IPS-18a (cell line): Measurements from ENCODE around the gene ACSS2.

ENCODE experiments used
- H3K27ac ChIP-seq: one replicate; pipeline ENCODE4 v1.5.1; 2013; ENCODE audit warnings: low read length
- H3K27me3 ChIP-seq: one replicate; pipeline ENCODE4 v1.6.1; 2013; ENCODE audit warnings: mild to moderate bottlenecking, low read length; ENCODE audit not compliant: control insufficient read depth, insufficient read depth
- H3K36me3 ChIP-seq: one replicate; pipeline ENCODE4 v1.6.1; 2013; ENCODE audit warnings: low read depth, low read length; ENCODE audit not compliant: control insufficient read depth
- H3K4me1 ChIP-seq: one replicate; pipeline ENCODE4 v1.6.1; 2013; ENCODE audit warnings: low read depth, low read length; ENCODE audit not compliant: control insufficient read depth
- H3K4me3 ChIP-seq: one replicate; pipeline ENCODE4 v1.5.1; 2013; ENCODE audit warnings: low read length
- H3K9ac ChIP-seq: one replicate; pipeline ENCODE4 v1.6.1; 2013; ENCODE audit warnings: mild to moderate bottlenecking, low read length, moderate library complexity
- H3K9me3 ChIP-seq: one replicate; pipeline ENCODE4 v1.6.1; 2013; ENCODE audit warnings: low read depth, low read length; ENCODE audit not compliant: control insufficient read depth

The ACSS2 gene

DNA sequence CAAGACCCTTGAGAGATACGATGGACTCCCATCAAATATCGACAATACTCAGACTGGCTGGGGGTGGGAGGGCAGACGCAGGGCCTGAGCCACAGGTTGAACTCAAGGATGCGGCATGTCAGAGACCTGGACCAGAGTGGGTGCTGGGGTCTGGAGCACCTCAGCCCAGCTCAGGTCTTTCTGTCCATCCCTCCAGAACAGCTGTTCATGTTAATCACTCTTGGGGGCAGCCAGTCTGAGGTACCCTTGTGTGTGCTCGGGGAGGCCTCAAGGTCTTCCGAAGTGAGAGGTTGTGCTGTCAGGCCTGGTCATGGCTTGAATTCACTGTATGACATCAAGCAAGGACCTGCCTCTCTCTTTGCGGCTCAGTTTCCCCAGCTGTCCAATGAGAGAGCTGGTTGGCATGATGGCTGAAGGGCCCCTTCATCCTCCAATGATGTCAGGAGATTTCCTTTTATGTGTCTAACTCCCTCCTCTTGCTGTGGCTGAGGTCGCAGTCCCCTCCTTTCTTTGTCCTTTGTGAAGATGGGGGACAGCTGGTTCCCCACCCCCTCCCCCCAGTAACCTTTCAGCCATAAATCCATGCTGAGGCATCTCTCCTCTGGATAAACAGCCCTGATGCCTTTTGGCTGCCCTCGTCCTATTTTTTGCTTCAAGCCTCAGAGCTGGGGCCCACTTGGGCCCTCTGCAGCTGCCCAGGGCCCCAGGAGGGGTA lies 94.6 kb downstream of the ACSS2 start:
- Histone ChIP-seq H3K27ac (no peak overlapping the region), H3K4me1 (no peaks in the 10 kb centered on the region), H3K9me3 (no peaks in the 10 kb centered on the region), H3K9ac (no peak overlapping the region), H3K36me3 (no peaks in the 10 kb centered on the region), H3K27me3 (no peaks in the 10 kb centered on the region), H3K4me3 (no peak overlapping the region)

DNA sequence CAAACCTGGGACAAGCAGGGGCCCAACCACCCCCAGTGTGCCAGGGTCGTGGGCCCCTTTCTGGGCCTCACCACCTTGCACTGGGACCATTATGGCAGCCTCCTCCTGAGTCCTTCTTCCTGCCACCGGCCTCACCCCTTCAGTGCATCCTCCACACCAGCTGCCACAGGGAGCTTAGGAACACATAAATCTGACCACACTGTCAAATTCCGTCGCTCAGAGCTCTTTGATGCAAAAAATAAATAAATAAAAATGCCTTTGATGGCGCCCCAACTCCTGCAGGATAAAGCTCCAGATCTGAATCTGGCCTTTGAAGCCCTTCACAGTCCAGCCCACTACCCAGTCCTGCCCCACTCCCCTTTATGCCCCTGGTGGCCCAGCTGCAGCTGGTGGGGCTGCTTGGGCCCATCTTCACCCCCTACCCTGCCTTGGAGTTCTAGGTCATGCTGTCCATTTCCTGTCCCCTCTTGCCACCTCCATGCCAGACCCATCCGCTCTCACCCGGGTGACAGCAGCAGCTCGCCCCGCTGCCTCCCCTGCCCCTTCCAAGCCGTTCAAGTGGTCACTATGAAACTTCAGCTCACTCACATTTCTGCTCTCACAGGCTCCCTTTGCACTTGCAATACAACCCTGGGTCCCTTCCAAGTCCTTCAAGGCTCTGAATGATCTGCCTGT lies 95.3 kb downstream of the ACSS2 start:
- Histone ChIP-seq H3K9ac (no peak overlapping the region), H3K27me3 (no peaks in the 10 kb centered on the region), H3K36me3 (no peaks in the 10 kb centered on the region), H3K9me3 (no peaks in the 10 kb centered on the region), H3K4me1 (no peaks in the 10 kb centered on the region), H3K4me3 (no peak overlapping the region), H3K27ac (no peak overlapping the region)

DNA sequence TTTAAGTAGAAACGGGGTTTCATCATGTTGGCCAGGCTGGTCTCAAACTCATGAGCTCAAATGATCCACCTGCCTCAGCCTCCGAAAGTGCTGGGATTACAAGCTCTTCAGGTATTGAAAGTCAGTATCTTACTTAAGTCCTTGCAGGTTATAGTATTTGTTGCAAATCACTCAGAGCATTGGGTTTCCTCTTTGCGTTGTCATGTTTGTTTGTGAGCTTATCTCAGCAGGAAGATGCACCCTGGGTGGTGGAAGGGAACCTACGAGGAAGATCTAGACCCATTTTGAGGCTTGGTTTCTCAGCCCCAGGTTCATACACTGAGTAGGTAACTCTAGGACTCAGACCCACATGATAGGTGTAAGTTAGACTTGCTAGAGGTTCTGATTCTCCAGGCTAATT lies 97.8 kb downstream of the ACSS2 start:
- H3K9ac ChIP-seq, result no peak overlapping the region
- no peaks in the 10 kb centered on the region for H3K36me3 ChIP-seq
- H3K27ac ChIP-seq, result no peak overlapping the region
- H3K4me1 ChIP-seq, result no peaks in the 10 kb centered on the region
- no peaks in the 10 kb centered on the region for H3K9me3 ChIP-seq
- no peak overlapping the region for H3K4me3 ChIP-seq
- H3K27me3 ChIP-seq, result no peaks in the 10 kb centered on the region

DNA sequence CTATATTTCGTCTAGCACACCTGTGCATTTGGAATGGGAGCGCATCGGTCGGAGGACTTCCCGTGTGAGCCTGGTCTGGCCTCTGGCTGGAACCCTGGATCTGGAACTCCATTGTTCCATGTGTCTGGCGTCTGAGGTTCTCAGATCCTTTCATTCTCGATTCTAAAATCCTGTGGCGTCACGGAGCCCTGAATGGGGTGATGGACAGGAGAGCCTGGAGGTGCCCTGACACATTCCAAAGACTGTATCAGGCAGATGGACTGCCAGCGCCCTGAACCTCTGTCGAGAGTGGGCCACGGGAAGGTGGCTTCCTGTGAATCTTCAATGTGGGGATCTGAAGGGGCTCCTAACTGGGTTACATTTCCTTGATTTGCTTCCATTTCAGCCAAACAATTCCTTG lies 99.9 kb downstream of the ACSS2 start:
- Histone ChIP-seq H3K27ac (no peak overlapping the region), H3K27me3 (no peaks in the 10 kb centered on the region), H3K4me3 (no peak overlapping the region)

More for the DNA sequence above, 99.9 kb downstream of the ACSS2 start:
- Histone ChIP-seq H3K4me1 (no peaks in the 10 kb centered on the region), H3K9me3 (no peaks in the 10 kb centered on the region), H3K9ac (no peak overlapping the region), H3K36me3 (no peaks in the 10 kb centered on the region)
